GM20000 (cell line): Measurements from ENCODE around the gene LRMDA.

ENCODE experiments used
- DNase-seq: peaks from one replicate; pipeline ENCODE4 v3.0.0; 2012; ENCODE audit warnings: low spot score
- TF ChIP-seq, protein P1 (sequence below): IDR thresholded peaks from 2 replicates; pipeline ENCODE4 v1.5.1; 2012; ENCODE audit warnings: mild to moderate bottlenecking, control low read depth; ENCODE audit errors: extremely low read depth, missing control alignments

The LRMDA gene

DNA sequence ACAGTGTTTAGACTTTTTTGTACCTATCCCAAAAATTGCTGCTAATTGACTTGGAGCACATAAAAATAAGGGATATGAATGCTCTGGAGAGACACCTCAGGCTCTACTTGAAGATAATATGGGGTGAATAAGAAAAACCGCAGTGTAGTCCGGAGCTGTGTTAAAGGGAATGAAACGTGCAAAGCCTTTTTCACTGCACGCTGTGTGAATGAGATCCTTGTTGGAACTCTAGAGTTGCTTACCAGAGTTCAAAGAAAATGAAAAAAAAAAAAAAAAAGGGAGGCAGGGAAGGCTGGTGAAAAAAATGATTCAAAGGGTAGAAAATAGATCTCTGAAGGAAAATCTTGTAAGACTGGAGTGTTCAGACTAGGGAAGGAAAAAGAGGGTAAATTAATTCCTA is 226.6 kb downstream of the LRMDA start:
- no peak for DNase-seq

DNA sequence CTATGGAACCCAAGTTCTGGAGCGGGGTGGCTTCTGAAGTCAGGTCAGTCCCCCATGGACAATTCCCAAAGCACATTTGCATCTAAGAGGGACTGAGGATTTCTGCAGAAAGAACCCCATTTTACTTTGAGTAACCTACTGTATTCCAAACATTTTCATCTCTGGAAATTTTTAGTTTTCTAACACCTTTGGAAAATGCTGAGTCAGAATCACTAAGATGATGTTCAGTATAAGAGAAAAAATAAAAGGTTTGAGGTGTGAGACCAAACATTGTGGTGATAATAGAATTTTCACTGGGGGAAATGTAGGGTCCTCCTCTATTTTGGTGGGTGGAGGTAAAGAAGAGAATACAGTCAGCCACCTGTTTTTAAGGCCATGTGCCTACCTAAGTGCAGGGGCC is 227.1 kb downstream of the LRMDA start:
- DNase-seq, result no peak
- TF ChIP-seq, protein P1, sequence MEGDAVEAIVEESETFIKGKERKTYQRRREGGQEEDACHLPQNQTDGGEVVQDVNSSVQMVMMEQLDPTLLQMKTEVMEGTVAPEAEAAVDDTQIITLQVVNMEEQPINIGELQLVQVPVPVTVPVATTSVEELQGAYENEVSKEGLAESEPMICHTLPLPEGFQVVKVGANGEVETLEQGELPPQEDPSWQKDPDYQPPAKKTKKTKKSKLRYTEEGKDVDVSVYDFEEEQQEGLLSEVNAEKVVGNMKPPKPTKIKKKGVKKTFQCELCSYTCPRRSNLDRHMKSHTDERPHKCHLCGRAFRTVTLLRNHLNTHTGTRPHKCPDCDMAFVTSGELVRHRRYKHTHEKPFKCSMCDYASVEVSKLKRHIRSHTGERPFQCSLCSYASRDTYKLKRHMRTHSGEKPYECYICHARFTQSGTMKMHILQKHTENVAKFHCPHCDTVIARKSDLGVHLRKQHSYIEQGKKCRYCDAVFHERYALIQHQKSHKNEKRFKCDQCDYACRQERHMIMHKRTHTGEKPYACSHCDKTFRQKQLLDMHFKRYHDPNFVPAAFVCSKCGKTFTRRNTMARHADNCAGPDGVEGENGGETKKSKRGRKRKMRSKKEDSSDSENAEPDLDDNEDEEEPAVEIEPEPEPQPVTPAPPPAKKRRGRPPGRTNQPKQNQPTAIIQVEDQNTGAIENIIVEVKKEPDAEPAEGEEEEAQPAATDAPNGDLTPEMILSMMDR, result no peak

More for the DNA sequence above, 226.6 kb downstream of the LRMDA start:
- TF ChIP-seq, protein P1, result no peak

GRCh38 chr10:75658915-75659314 is 227.5 kb downstream of the LRMDA start:
- TF ChIP-seq, protein P1, result no peak
- DNase-seq, result no peak

DNA sequence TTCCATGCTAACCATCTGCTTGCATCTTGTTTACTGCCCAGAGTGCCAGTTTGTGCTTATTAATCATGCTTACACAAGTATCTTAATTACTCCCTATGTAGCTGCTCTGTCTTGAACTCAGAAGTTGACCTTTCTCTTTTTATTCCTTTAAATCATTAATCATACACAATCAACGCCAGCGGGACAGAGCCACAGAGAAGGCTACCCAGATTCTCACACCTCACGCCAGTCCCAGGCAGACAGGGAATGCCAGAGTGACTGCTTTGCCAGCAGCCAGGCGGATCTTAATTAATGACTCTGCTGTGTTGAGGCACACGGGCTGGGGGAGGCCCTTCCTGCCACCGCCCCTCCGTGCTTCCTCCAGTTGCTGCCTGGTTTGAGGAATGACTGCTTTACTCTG is 229.4 kb downstream of the LRMDA start:
- TF ChIP-seq, protein P1, result no peak
- DNase-seq, result no peak

DNA sequence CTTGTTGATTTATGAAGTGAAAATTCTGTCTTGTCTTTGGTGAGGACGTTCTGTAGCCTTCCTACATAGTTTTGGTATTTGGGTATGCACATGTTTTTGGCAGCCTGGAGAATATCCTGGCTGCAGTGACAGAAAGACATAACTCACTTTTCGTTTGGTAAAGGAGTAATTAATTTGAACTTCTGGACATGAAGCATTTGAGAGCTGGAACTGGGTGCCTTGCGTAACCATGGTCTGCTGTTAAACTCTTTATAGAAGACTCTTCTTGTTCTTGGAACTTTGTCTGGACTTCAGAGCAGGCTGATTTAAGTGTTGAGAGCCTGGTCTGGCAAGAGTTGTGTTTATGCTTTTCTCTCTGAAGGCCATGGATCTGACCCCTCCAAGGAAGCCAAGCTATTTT is 231.3 kb downstream of the LRMDA start:
- TF ChIP-seq, protein P1, result no peak
- no peak for DNase-seq

DNA sequence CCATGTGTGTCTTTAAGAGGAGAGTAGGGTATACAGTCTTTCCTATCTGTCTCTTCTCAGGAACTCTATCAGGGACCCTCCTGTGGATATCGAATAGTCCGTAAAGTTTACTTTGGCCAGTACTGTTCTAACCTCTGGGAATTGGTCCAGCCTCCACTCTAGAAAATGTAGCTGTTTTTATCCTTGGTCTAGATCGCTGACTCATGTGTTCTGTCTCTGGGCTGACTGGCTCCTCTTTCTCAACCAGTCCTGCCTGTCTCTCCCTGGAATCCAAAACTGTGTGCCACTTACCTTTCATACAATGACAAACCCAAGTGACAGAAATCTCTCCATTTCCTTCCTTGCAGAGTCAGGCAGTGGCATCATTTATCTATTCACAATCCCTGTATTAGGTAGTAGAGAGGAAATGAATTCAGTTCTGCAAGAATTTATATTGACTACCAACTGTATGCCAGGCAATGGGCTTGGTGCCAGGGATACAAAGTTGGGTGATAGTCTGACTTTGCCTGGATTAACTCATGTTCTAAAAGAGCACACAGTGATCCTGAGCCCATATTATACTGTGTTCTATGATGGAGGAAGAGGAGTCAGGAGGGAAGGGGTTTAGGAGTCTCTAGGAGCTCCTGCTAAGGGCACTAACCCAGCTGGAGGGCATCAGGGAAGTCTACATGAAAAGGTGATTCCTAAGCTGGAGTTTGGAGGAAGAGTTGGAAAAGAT is 232.7 kb downstream of the LRMDA start:
- TF ChIP-seq, protein P1, result no peak
- DNase-seq, result no peak

DNA sequence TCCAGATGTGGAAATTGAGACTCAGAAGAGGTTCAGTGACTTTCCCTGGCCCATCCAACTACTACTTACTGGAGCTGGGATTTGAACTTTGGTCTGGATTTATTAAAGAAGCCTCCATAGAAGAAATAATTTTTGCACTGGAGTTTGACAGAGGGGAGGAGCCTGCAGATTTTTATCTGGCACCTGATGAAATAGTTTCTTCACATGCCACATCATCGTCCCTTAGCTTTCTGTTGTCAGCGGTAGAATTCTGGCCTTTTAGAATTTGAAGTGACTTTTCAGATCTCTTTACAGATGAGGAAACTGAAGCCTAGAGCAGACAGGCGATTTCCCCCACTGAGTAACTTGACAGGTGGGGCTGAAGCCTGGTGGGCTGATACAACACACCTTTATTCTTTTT is 233.5 kb downstream of the LRMDA start:
- no peak for DNase-seq

More for the DNA sequence above, 233.5 kb downstream of the LRMDA start:
- TF ChIP-seq, protein P1, result no peak
